GM13976 (cell line): ENCODE results near the gene MED23.

Experiments used
- DNase-seq: peaks from one replicate; pipeline ENCODE4 v3.0.0; 2012; ENCODE audit warnings: low spot score
- CTCF ChIP-seq: IDR thresholded peaks from 2 replicates; pipeline ENCODE4 v1.5.1; 2012; ENCODE audit warnings: borderline replicate concordance, mild to moderate bottlenecking; ENCODE audit not compliant: insufficient read depth; ENCODE audit errors: extremely low read depth, missing control alignments, control extremely low read depth
- in situ Hi-C: fragments of 300-500 bp; cut with MboI; formaldehyde crosslinking; loops from one replicate; pipeline ENCODE4 v1.12.0; 2022; ENCODE audit warnings: low sequenced_read_pairs, mixed read lengths, inconsistent platforms; ENCODE audit not compliant: unreplicated experiment

The MED23 gene

GRCh38 chr6:131652472-131652871 is 24.4 kb upstream of the MED23 start:
- no peak for DNase-seq
- in situ Hi-C loops = no loop called here
- TF ChIP-seq CTCF = no peak

- DNase-seq = no peak
- no peak for TF ChIP-seq CTCF
- in situ Hi-C loops = no loop called here
These were observed 23.7 kb upstream of the MED23 start for GRCh38 chr6:131651782-131652181.

- TF ChIP-seq CTCF = no peak
- DNase-seq = no peak
- in situ Hi-C loops = no loop called here
These were observed 18.2 kb upstream of the MED23 start for GRCh38 chr6:131646249-131646670.

GRCh38 chr6:131645846-131646245 is 17.8 kb upstream of the MED23 start:
- no peak for DNase-seq
- TF ChIP-seq CTCF = no peak
- in situ Hi-C loops = no loop called here

- DNase-seq = no peak
- in situ Hi-C loops = no loop called here
- TF ChIP-seq CTCF = no peak
These were observed 16.9 kb upstream of the MED23 start for GRCh38 chr6:131644921-131645320.

- no peak for DNase-seq
- in situ Hi-C loops = no loop called here
- no peak for TF ChIP-seq CTCF
These were observed 15.9 kb upstream of the MED23 start for GRCh38 chr6:131643855-131644460.
